Kidney epithelial cell (primary cell): Measurements from ENCODE around the gene SLC38A1. TPM values are rescaled to one million over a fixed set of nuclear protein-coding genes. Genes with fewer than 3 reads are reported as not detected.

Source experiments
- DNase-seq: peaks from one replicate; pipeline ENCODE4 v3.0.0-alpha.2; 2010; ENCODE audit warnings: low read depth
- H3K27me3 ChIP-seq: 2 replicates; pipeline ENCODE4 v1.6.0; 2011; ENCODE audit warnings: low read length; ENCODE audit not compliant: control insufficient read depth, insufficient read depth
- H3K36me3 ChIP-seq: 2 replicates; pipeline ENCODE4 v1.5.1; 2011; ENCODE audit warnings: low read length; ENCODE audit not compliant: control insufficient read depth, insufficient read depth
- H3K4me3 ChIP-seq: 2 replicates; pipeline ENCODE4 v1.5.1; 2011; ENCODE audit warnings: low read depth, mild to moderate bottlenecking, control low read depth, low read length
- CTCF ChIP-seq: IDR thresholded peaks from 2 replicates; pipeline ENCODE4 v1.5.1; 2011; ENCODE audit warnings: mild to moderate bottlenecking, moderate library complexity, low read length, control low read depth, inconsistent platforms; ENCODE audit not compliant: insufficient read depth, poor library complexity, severe bottlenecking
- total RNA-seq: library from RNA; depleted of rRNA; stranded (reverse); fragments of >200 nt; gene quantifications from 2 replicates; pipeline ENCODE4 v1.2.3, GENCODE V29; 2015

Gene SLC38A1
- total RNA-seq, 1 donor from 2014 or later, result 245 TPM

GRCh38 chr12:46244997-46245396, 23.8 kb downstream of the SLC38A1 start:
- no peaks in the 10 kb centered on the region for H3K36me3 ChIP-seq
- H3K4me3 ChIP-seq, result no peak overlapping the region
- TF ChIP-seq CTCF, result no peak
- DNase-seq, result no peak
- H3K27me3 ChIP-seq, result no peaks in the 10 kb centered on the region

DNA sequence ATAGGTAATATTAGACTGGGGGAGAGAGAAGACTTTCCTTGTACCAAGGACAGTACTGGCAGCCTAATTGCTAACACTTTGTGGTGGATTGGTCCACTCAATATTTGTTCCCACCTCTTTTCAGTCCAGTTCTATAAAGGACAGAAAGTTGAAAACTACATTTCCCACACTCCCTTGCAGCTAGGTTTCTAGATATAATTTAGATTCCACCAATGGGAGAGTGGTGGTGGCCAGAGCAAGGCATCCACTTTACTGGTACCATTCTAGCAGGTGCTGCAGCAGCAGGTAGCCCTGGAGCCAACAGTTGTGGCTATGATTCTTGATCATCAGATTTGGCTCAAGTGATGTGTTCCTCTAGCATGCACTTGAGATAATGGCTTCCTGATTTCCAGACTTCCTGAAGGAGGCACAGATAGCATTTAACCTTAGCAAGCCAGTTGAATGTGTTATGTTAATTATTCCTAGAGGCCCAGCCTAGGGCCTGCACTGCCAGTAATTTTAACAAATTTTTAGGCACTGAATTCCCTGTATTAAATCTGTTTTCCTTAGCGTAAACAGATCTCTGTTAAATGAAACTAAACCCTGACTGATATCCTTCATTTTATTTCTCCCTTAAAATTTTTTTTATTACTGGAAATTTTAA, 24.4 kb downstream of the SLC38A1 start:
- no peak for DNase-seq
- no peak for TF ChIP-seq CTCF
- H3K27me3 ChIP-seq, result no peaks in the 10 kb centered on the region
- H3K4me3 ChIP-seq, result no peak overlapping the region
- H3K36me3 ChIP-seq, result no peaks in the 10 kb centered on the region

- no peak for DNase-seq
- no peaks in the 10 kb centered on the region for H3K36me3 ChIP-seq
- TF ChIP-seq CTCF, result no peak
- H3K27me3 ChIP-seq, result no peaks in the 10 kb centered on the region
- no peak overlapping the region for H3K4me3 ChIP-seq
Measured at GRCh38 chr12:46242569-46242968, 26.3 kb downstream of the SLC38A1 start.

- H3K4me3 ChIP-seq, result no peak overlapping the region
- H3K36me3 ChIP-seq, result no peaks in the 10 kb centered on the region
- H3K27me3 ChIP-seq, result no peaks in the 10 kb centered on the region
- no peak for TF ChIP-seq CTCF
- no peak for DNase-seq
Measured at GRCh38 chr12:46240436-46240835, 28.4 kb downstream of the SLC38A1 start.

DNA sequence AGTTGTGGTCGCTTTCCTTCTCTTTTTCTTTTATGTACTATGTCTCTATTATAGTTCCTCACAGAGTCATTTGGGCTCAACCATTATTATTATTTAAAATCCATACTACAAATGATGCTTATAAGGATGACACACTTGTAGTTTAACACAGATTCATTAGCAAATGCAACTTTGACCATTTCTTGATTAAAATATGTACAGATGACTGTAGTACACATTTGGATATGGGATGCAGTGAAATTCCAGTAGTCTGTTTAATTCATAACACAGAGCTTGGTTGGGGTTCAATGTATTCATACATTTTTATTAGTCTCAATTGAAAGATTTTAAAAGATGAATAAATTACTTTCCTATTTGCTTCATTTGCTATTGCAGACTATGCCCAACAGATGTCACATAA, 30.0 kb downstream of the SLC38A1 start:
- Histone ChIP-seq H3K27me3 (no peaks in the 10 kb centered on the region), H3K4me3 (no peak overlapping the region), H3K36me3 (no peaks in the 10 kb centered on the region)
- no peak for DNase-seq
- TF ChIP-seq CTCF, result no peak
